ENCODE measurements around the gene PTPRT.

Gene PTPRT

GRCh38 chr20:42611889-42612837 lies 577.5 kb downstream of the PTPRT start:
- peaks cover 6% of the 10 kb centered on the region for H3K9me3 Mint-ChIP-seq

GRCh38 chr20:42611423-42611822 lies 578.3 kb downstream of the PTPRT start:
- peaks cover 6% of the 10 kb centered on the region for H3K9me3 Mint-ChIP-seq
- no peak overlapping the region for H3K27ac Mint-ChIP-seq
- H3K4me3 Mint-ChIP-seq, result no peak overlapping the region
- peaks cover 12% of the 10 kb centered on the region for H3K27me3 Mint-ChIP-seq (ENCODE audit: low read depth, poor library complexity)
- H3K36me3 Mint-ChIP-seq (ENCODE audit: low read depth), result no peaks in the 10 kb centered on the region
- TF ChIP-seq CTCF (IDR thresholded peaks at IDR 0.05), result no peak
- DNase-seq, result no peak
- no peaks in the 10 kb centered on the region for H3K4me1 Mint-ChIP-seq

More at GRCh38 chr20:42611889-42612837, 577.5 kb downstream of the PTPRT start:
- no peak for DNase-seq
- Mint-ChIP-seq H3K4me1 (no peaks in the 10 kb centered on the region), H3K27me3 (ENCODE audit: low read depth, poor library complexity) (peaks cover 12% of the 10 kb centered on the region), H3K4me3 (no peak overlapping the region), H3K27ac (no peak overlapping the region), H3K36me3 (ENCODE audit: low read depth) (no peaks in the 10 kb centered on the region)
- TF ChIP-seq CTCF (IDR thresholded peaks at IDR 0.05), result no peak

- Mint-ChIP-seq H3K36me3 (ENCODE audit: low read depth) (no peaks in the 10 kb centered on the region), H3K9me3 (peaks cover 6% of the 10 kb centered on the region), H3K27ac (no peak overlapping the region), H3K27me3 (ENCODE audit: low read depth, poor library complexity) (peaks cover 12% of the 10 kb centered on the region), H3K4me1 (peaks cover 6% of the 10 kb centered on the region), H3K4me3 (no peak overlapping the region)
- TF ChIP-seq CTCF (IDR thresholded peaks at IDR 0.05), result no peak
- DNase-seq, result no peak
Observed at GRCh38 chr20:42610070-42610469, 579.6 kb downstream of the PTPRT start.

- Mint-ChIP-seq H3K4me3 (no peak overlapping the region), H3K27ac (no peak overlapping the region), H3K36me3 (ENCODE audit: low read depth) (no peaks in the 10 kb centered on the region), H3K27me3 (ENCODE audit: low read depth, poor library complexity) (peaks cover 12% of the 10 kb centered on the region), H3K4me1 (peaks cover 6% of the 10 kb centered on the region), H3K9me3 (peaks cover 5% of the 10 kb centered on the region)
- TF ChIP-seq CTCF (IDR thresholded peaks at IDR 0.05), result no peak
- DNase-seq, result no peak
Observed at GRCh38 chr20:42609618-42610017, 580.1 kb downstream of the PTPRT start.

- H3K27me3 Mint-ChIP-seq (ENCODE audit: low read depth, poor library complexity), result peaks cover 10% of the 10 kb centered on the region
- H3K36me3 Mint-ChIP-seq (ENCODE audit: low read depth), result no peaks in the 10 kb centered on the region
- H3K27ac Mint-ChIP-seq, result peak overlapping the region; percentile 70
- peaks cover 18% of the 10 kb centered on the region for H3K4me1 Mint-ChIP-seq
- no peaks in the 10 kb centered on the region for H3K9me3 Mint-ChIP-seq
- TF ChIP-seq CTCF (IDR thresholded peaks at IDR 0.05), result no peak
- no peak overlapping the region for H3K4me3 Mint-ChIP-seq
- no peak for DNase-seq
Observed at GRCh38 chr20:42604998-42605956, 584.4 kb downstream of the PTPRT start.

All from nephron progenitor cell (in vitro differentiated cells).